GM19395 (cell line): Measurements from ENCODE around the gene PAQR7.
A peak's percentile ranks its signal among the peaks of the same experiment; 100 is the strongest.

Experiments used
- ATAC-seq: cut with Tn5 transposase; IDR thresholded peaks from one replicate; pipeline ENCODE4 v1.9.1; 2021; ENCODE audit warnings: mild to moderate bottlenecking, moderate library complexity; ENCODE audit not compliant: unreplicated experiment

Gene PAQR7

DNA sequence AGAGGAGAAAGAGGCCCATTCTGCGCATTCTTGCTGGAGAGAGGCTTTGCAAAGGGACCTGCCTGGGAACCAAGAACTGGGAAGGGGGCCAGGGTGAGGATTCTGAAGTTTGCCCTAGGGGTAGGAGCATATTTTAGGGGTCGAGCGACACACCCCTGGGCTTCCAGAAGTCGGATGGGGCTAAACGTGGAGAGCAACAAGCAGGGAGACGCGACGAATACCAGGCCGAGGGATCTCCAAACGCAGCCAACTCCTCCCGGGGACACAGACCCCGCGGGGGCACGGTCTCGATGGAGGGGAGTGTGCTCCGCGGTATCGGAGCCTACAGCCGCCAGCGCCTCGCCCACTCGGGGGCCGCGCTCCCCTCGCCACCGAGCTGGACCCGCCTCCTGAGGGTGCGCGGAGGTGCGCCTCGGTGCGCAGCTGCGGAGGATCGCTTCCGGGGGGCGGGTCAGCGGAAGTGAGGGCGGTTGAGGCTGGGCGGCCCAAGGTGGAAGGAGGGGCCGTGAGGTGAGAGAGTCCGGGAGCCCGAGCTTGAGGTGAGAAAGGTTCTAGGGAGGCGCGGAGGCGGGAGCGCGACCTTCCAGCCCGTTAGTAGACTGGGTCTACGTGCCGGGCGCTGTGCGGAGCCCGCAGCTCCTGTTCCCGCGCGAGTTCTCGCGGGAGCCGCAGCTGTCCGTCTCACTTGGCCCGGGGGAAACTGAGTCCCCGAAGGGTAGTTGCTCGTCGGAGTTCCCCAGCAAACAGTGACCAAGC, 55.8 kb downstream of the PAQR7 start, which contains the start of gene MTFR1L:
Gene MTFR1L (plus strand): TSS at position 464 of the 756 bp plus-strand sequence. CDS start 3,151 bp downstream, outside the sequence.
- peak; percentile 81 for ATAC-seq

DNA sequence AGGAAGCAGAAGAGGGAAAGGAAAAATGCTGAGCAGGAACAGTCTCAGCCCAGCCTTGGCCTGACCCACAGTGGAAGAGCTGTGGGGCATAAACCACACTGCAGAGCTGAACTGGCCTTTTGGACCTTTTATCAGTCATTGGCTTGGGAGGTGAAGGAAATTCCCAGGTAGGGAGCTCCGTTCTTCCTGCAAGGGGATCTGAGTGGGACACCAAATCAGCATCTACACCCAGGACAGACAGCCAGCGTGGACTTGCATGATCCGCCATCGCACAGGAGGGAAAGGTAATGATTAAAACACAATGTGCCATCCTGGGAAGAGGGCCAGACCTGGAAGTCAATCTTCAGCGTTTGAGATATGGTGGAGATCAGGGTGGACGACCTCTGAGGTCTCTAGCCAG, 56.9 kb downstream of the PAQR7 start:
- no peak for ATAC-seq

DNA sequence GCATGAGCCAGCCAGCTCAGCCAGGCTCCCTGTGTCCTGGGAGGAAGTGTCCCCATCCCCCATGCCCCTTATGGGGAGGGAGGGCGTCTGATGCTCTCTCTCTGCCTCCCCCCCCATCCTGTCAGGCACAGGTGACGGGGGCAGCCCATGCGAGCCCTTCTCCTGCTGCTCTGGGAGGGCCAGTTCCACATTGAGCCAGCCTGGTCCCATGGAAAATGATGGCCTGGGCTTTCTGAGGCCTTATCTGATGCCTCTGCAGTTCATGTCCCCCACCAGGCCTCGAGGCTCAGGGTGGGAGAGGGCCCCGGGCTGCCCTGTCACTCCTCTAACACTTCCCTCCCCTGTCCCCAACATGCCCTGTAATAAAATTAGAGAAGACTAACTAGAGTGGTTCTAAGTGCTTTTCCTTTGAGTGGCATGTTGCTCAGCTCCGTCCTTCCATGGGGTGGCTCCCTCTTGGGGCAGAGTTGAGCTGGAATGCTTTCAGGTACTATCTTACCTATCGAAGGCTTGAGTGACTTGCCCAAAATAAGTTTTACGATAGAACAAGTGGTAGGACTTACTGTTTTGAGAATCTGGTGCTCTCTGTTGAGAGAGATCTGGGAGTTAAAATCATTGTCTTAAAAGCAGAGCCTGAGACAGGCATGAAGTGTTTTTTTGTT, 57.5 kb downstream of the PAQR7 start:
- no peak for ATAC-seq

DNA sequence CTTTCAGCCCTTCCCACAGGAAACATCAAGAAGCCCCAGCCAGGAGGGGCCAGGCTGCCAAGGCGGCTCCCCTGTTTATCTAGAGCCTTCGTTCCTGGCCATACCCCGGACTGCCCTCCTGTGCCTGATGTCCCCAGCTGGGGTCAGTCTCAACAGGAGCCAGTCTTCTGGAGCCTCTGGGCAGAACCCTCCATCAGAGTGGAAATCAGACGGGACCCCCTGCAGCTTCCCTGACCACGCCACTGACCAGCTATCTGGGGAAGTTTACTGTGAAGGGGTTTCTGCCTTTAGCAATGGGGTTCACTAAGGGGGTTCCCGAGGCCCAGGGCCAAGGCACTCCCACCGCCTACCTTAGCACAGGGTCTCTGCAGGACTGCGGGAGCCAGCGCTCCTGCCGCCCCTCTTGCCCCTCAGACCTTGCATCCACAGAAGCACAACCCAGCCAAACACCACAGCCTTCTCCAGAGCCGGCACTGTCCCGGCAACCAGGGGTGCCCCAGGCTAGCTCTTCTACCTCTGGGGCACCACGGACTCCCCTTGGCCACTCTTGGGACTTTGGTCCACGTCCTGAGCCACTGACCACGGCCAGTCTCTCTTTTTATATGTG, 59.3 kb downstream of the PAQR7 start:
- ATAC-seq: no peak

DNA sequence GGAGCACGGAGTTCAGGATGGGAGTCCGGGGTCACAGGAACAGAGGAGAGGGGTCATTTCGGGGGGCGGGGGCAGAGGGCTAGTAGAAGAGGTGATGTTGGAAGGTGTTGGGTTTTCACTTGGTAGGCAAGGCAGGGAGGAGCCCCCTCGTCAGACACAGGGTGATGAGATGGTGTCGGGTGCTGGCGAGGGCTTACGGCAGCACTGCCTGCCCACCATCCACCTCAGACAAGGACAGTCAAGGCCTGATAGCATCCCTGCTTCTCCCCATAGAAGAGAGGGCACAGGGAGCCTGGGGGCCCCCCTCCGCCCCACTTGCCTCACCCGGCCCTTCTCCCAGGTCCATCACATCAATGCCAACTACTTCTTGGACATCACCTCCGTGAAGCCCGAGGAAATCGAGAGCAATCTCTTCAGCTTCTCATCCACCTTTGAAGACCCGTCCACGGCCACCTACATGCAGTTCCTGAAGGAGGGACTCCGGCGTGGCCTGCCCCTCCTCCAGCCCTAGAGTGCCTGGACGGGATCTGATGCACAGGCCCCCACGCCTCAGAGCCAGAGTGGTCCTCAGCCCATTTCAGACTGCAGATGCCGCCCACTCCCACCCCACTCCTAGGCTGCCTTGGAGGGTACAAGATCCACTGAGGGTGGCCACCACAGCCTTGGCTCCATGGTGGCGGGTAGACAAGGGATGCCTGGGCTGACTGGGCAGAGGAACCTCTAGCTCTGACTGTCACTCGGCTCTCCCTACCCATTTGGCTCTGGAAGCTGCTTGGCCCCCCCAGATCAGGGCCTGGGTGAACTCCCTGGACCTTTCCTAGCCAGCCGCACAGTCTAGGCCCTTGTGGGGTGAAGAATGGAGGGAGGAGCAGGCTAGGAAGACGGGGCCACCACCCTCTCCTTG, 60.0 kb downstream of the PAQR7 start:
- ATAC-seq: no peak

DNA sequence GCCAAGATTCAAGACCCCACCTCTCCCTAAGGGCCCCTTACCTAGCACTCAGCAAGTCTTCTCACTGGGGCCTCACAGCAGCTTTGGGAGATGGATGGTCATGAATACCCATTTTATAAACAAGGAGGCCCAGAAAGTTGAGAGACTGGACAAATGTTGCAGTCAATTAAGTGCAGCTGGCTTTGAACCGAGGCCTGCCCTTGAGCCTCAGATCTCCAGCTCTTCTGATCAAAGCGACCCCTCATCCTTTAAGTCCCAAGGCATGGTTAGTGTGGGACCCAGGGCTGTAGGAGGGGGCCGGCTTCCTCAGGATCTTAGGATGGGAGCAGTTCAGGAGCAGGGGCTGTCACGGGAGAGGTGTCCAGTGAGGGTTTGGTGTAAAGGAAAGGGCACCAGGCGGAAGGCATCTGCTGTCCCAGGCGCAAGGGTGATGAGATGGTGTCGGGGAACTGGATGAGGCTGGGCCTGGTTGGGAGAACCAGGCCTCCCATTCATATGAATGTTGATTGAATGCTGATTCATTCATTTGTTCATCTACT, 60.9 kb downstream of the PAQR7 start:
- no peak for ATAC-seq

DNA sequence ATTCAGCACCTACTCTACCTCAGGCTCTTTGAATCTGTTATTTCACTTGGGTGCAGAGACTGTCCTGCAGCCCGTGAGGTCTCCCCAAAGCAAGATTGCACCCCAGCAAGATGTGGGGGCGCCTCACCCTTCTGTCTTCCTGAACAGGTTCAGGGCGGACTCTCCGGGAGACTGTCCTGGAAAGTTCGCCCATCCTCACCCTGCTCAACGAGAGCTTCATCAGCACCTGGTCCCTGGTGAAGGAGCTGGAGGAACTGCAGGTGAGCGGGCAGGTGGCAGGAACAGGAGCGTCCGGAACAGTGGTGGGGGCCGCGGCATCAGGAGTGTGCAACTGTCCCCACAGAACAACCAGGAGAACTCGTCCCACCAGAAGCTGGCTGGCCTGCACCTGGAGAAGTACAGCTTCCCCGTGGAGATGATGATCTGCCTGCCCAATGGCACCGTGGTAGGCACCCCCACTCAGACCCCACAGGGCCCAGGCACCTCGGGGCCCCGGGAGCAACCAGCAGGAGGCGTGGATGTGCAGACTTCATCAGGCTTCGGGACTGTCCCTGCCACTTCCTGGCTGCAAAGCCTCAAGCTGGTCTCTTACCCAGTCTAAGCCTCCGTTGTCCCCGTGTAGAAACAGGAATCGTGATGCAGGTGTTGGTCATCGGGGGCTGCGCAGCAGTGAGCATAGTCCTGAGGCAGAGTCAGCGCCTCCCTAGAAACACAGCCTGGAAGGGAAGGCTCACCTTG, 61.6 kb downstream of the PAQR7 start:
- ATAC-seq: no peak

DNA sequence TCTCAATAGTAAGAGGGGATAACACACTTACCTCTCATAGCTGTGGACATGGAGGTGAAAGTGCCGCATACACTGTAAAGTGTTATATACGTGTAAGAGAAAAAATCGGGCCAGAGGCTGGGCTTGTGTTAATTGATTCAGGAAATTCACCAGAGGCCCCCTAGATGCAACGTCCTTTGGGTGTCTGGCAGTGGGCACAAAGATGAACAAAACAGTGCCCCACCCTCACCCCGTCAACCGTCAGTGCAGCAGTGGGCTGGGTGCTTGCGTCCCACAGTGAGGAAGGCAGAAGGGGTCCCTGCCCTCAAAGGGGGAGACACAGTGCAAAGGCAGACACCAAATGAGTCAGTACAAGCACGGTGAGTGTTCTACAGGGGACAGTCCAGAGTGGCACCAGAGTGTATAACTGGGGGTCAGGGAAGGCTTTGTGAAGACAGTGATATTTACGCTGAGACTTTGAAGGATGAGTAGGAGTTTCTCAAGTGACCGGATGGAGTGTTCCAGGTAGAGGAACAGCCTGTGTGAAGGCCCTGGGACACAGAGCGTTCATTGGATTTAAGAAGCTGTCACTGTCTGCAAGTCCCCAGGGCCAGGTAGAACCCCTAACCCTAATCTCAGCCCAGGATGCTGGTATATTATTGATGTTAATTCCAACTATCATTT, 62.3 kb downstream of the PAQR7 start:
- no peak for ATAC-seq
